B cell (primary cell): ENCODE measurements around the gene LRTM1. TPM values are rescaled to one million over a fixed set of nuclear protein-coding genes. Genes with fewer than 3 reads are reported as not detected.

ENCODE experiments used
- ATAC-seq: fragments of 200-7000 bp; cut with Tn5 transposase; one replicate; pipeline ENCODE4 v1.10.0; 2021; ENCODE audit warnings: low read depth, mild to moderate bottlenecking, moderate number of reproducible peaks, moderate library complexity
- CTCF ChIA-PET: fragments of 350-600 bp; sonication (Branson Sonifier 250); formaldehyde crosslinking; loops from one replicate; lab custom pipeline; 2021; ENCODE audit warnings: antibody characterized with exemption, inconsistent platforms; lab: Charles Lee
- POLR2A ChIA-PET: fragments of 350-600 bp; sonication (Branson Sonifier 250); formaldehyde crosslinking; loops from one replicate; lab custom pipeline; 2021; ENCODE audit warnings: antibody characterized with exemption; lab: Charles Lee
- DNase-seq: peaks from one replicate; pipeline ENCODE4 v3.0.0; 2013
- H2AFZ ChIP-seq: 2 replicates; pipeline ENCODE4 v1.6.1; 2012; ENCODE audit warnings: mild to moderate bottlenecking, low read depth, low read length; ENCODE audit not compliant: insufficient read depth, poor library complexity, severe bottlenecking
- H3K27ac ChIP-seq, 2 donors: 1 replicate in 1 of 2; 2 replicates in 1 of 2; pipeline ENCODE4 v1.5.1; 2012 to 2013; ENCODE audit warnings: low read length in 2 of 2, mild to moderate bottlenecking in 2 of 2, moderate library complexity in 1 of 2
- H3K27me3 ChIP-seq, 4 experiments: fragments of 200-600 bp in 1 of 4; sonication (generic) in 1 of 4; replicated peaks in 1 of 4; 1 replicate in 2 of 4; 2 replicates in 2 of 4; pipeline versions ENCODE4 v1.6.1 to v1.7.0; 2013 to 2016; ENCODE audit warnings: low read length in 3 of 4, mild to moderate bottlenecking in 2 of 4, mixed read lengths in 1 of 4, moderate library complexity in 1 of 4; ENCODE audit not compliant: insufficient read depth in 4 of 4, control insufficient read depth in 3 of 4; ENCODE audit errors: control extremely low read depth in 1 of 4
- H3K36me3 ChIP-seq, 2 experiments: replicated peaks in 1 of 2; 1 replicate in 1 of 2; 2 replicates in 1 of 2; pipeline versions ENCODE4 v1.6.1 to v1.7.1; 2013; ENCODE audit warnings: low read length in 1 of 2; ENCODE audit not compliant: insufficient read depth in 2 of 2, control insufficient read depth in 1 of 2; ENCODE audit errors: control extremely low read depth in 1 of 2, extremely low read depth in 1 of 2
- H3K4me1 ChIP-seq, 2 donors: fragments of 200-600 bp in 1 of 2; sonication (generic) in 1 of 2; 1 replicate in 1 of 2; 2 replicates in 1 of 2; pipeline versions ENCODE4 v1.5.1 to v1.6.1; 2013 to 2017; ENCODE audit warnings: low read length in 2 of 2; ENCODE audit not compliant: control insufficient read depth in 2 of 2, insufficient read depth in 2 of 2
- H3K4me2 ChIP-seq: replicated peaks from 2 replicates; pipeline ENCODE3; 2012; ENCODE audit warnings: mild to moderate bottlenecking, low read depth, low read length; ENCODE audit not compliant: poor library complexity, severe bottlenecking
- H3K4me3 ChIP-seq, 5 experiments: fragments of 200-600 bp in 1 of 5; sonication (generic) in 1 of 5; 1 replicate in 3 of 5; 2 replicates in 2 of 5; pipeline versions ENCODE4 v1.5.1 to v1.7.0; 2011 to 2016; ENCODE audit warnings: low read length in 4 of 5, mild to moderate bottlenecking in 4 of 5, low read depth in 2 of 5, control low read depth in 1 of 5, moderate library complexity in 1 of 5; ENCODE audit not compliant: insufficient read depth in 1 of 5; ENCODE audit errors: control extremely low read depth in 1 of 5, extremely low read depth in 1 of 5
- H3K79me2 ChIP-seq: fragments of 200-600 bp; sonication (generic); one replicate; pipeline ENCODE4 v1.6.0; 2016; ENCODE audit warnings: low read length; ENCODE audit not compliant: control insufficient read depth, insufficient read depth
- H3K9ac ChIP-seq: fragments of 200-600 bp; sonication (generic); 2 replicates; pipeline ENCODE4 v1.6.1; 2017; ENCODE audit warnings: mild to moderate bottlenecking, low read length, moderate library complexity
- H3K9me3 ChIP-seq, 3 donors: one replicate each; pipeline versions ENCODE4 v1.6.1 to v1.7.1; 2013; ENCODE audit warnings: low read length in 2 of 3; ENCODE audit not compliant: control insufficient read depth in 2 of 3, insufficient read depth in 1 of 3; ENCODE audit errors: control extremely low read depth in 1 of 3
- H4K20me1 ChIP-seq: 2 replicates; pipeline ENCODE4 v1.6.0; 2012; ENCODE audit warnings: mild to moderate bottlenecking, low read length; ENCODE audit not compliant: insufficient read depth, control insufficient read depth, poor library complexity, severe bottlenecking
- H3K27ac Mint-ChIP-seq: one replicate; pipeline ENCODE4 v1.8.0; 2021; ENCODE audit warnings: mixed read lengths
- H3K27me3 Mint-ChIP-seq: one replicate; pipeline ENCODE4 v1.8.0; 2021; ENCODE audit warnings: mixed read lengths
- H3K4me1 Mint-ChIP-seq: one replicate; pipeline ENCODE4 v1.8.0; 2021; ENCODE audit warnings: mixed read lengths
- H3K4me3 Mint-ChIP-seq: one replicate; pipeline ENCODE4 v1.8.0; 2021; ENCODE audit warnings: mixed read lengths
- H3K9me3 Mint-ChIP-seq: one replicate; pipeline ENCODE4 v1.8.0; 2022; ENCODE audit warnings: mixed read lengths; ENCODE audit not compliant: insufficient read depth
- EZH2 ChIP-seq: IDR thresholded peaks from 2 replicates; pipeline ENCODE4 v1.6.1; 2012; ENCODE audit warnings: borderline replicate concordance, low read depth, mild to moderate bottlenecking, moderate library complexity, low read length; ENCODE audit not compliant: insufficient read depth, poor library complexity, severe bottlenecking
- WGBS: methylation state at CpG from one replicate; pipeline ENCODE4 v1.1.5; 2013; ENCODE audit warnings: missing lambda C conversion rate; ENCODE audit not compliant: insufficient coverage; 5-methylcytosine and 5-hydroxymethylcytosine counted together
- intact Hi-C: fragments of 100-400 bp; cut with micrococcal nuclease; formaldehyde crosslinking; loops from one replicate; pipeline ENCODE4 v1.10.0; 2022
- polyA plus RNA-seq: library from polyadenylated mRNA; depleted of rRNA; stranded (reverse); fragments of >200 nt; gene quantifications from 2 replicates; pipeline ENCODE4 v1.2.3, GENCODE V29; 2012
- total RNA-seq, 2 donors: library from RNA; stranded (reverse); fragments of 120-200 nt in 1 of 2; gene quantifications; 1 replicate in 1 of 2; 2 replicates in 1 of 2; pipeline versions ENCODE4 v1.2.3 to v1.2.4, GENCODE V29; 2013 to 2022
- TF ChIP-seq, protein P1 (sequence below): fragments of 200-600 bp; IDR thresholded peaks from one replicate; pipeline ENCODE4 v1.8.0; 2022; ENCODE audit warnings: antibody characterized with exemption, mild to moderate bottlenecking

LRTM1 gene
- total and polyA plus RNA-seq, 2 donors (not counting 1 experiment from before 2014, with no cell fraction given): not detected

DNA sequence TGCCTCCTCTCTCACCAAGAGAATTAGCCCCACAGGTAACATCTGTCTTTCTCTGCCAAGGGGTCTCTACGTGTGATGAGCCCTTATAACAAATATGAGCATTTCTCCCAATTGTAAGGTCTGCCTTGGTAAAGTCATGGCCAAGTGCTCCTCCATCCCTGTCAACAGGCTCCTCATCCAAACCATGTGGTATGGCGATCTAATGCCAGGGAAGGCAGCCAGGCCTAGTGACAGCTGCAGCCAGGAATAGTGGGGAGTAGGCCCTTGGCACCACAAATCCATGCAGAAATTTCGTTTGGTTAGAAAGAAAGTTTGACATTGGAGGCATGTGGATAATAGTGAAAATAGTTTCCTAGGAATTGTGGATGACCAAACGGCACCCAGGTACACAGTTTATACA is 4.7 kb upstream of the LRTM1 start:
- Histone ChIP-seq H3K4me1 (no peaks in the 10 kb centered on the region), H3K9ac (no peak overlapping the region), H3K4me2 (no peak overlapping the region), H2AFZ (no peak overlapping the region), H3K79me2 (no peaks in the 10 kb centered on the region), H3K9me3 (no peaks in the 10 kb centered on the region), H3K36me3 (no peaks in the 10 kb centered on the region), H3K27me3 (no peaks in the 10 kb centered on the region), H3K27ac (no peak overlapping the region), H3K4me3 (no peak overlapping the region), H4K20me1 (no peaks in the 10 kb centered on the region)
- intact Hi-C loops: no loop called here
- TF ChIP-seq, protein P1, sequence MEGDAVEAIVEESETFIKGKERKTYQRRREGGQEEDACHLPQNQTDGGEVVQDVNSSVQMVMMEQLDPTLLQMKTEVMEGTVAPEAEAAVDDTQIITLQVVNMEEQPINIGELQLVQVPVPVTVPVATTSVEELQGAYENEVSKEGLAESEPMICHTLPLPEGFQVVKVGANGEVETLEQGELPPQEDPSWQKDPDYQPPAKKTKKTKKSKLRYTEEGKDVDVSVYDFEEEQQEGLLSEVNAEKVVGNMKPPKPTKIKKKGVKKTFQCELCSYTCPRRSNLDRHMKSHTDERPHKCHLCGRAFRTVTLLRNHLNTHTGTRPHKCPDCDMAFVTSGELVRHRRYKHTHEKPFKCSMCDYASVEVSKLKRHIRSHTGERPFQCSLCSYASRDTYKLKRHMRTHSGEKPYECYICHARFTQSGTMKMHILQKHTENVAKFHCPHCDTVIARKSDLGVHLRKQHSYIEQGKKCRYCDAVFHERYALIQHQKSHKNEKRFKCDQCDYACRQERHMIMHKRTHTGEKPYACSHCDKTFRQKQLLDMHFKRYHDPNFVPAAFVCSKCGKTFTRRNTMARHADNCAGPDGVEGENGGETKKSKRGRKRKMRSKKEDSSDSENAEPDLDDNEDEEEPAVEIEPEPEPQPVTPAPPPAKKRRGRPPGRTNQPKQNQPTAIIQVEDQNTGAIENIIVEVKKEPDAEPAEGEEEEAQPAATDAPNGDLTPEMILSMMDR: no peak
- no peak for TF ChIP-seq EZH2
- no peak for DNase-seq
- Mint-ChIP-seq H3K4me1 (no peaks in the 10 kb centered on the region), H3K9me3 (no peaks in the 10 kb centered on the region), H3K27ac (no peak overlapping the region), H3K4me3 (no peak overlapping the region), H3K27me3 (no peaks in the 10 kb centered on the region)
- ChIA-PET CTCF (interaction anchor here (0.7 kb wide), 1 partner anchor 1823 kb away, joined by 4 read pairs; no protein-coding TSS in a partner anchor), POLR2A (no interaction called here)
- ATAC-seq: no peak
- WGBS: 64% methylated on average over 2 of the region's 4 CpGs

DNA sequence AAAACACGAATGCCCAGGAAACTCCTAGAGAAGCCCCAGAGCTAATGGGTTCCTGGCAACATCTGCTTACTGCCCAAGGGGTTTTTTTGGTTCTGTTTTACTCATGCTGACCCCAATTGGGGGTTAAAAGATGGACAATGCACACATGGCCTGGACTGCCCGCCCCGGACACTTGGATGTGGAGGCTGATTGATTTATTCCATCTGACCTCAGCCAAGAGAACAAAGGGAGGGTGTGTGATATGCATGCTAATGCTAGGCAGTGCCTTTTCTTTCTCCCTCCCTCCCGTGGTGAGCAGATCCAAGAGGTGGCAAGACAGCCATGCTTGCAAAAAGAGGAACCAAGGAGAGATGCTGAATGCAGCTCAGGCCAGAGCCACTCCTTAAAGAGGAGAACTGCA is 3.3 kb upstream of the LRTM1 start:
- ChIA-PET CTCF (no interaction called here), POLR2A (no interaction called here)
- Histone ChIP-seq H3K27me3 (no peaks in the 10 kb centered on the region), H3K4me3 (no peak overlapping the region), H3K4me2 (no peak overlapping the region), H3K9me3 (no peaks in the 10 kb centered on the region), H4K20me1 (no peaks in the 10 kb centered on the region), H3K79me2 (no peaks in the 10 kb centered on the region), H3K36me3 (no peaks in the 10 kb centered on the region), H3K27ac (no peak overlapping the region), H2AFZ (no peak overlapping the region), H3K4me1 (no peaks in the 10 kb centered on the region), H3K9ac (no peak overlapping the region)
- Mint-ChIP-seq H3K4me1 (no peaks in the 10 kb centered on the region), H3K4me3 (no peak overlapping the region), H3K27ac (no peak overlapping the region), H3K9me3 (no peaks in the 10 kb centered on the region), H3K27me3 (no peaks in the 10 kb centered on the region)
- no peak for ATAC-seq
- TF ChIP-seq, protein P1: no peak
- TF ChIP-seq EZH2: no peak
- WGBS: 31% methylated on average over 2 of the region's 4 CpGs
- DNase-seq: no peak
- intact Hi-C loops: no loop called here
